Measurements from ENCODE around the gene TOLLIP. TPM values are rescaled to one million over a fixed set of nuclear protein-coding genes. Genes with fewer than 3 reads are reported as not detected.

TOLLIP gene
- total RNA-seq, 4 donors from 2014 or later: 50.9 to 89.0 (median 54.9) TPM

DNA sequence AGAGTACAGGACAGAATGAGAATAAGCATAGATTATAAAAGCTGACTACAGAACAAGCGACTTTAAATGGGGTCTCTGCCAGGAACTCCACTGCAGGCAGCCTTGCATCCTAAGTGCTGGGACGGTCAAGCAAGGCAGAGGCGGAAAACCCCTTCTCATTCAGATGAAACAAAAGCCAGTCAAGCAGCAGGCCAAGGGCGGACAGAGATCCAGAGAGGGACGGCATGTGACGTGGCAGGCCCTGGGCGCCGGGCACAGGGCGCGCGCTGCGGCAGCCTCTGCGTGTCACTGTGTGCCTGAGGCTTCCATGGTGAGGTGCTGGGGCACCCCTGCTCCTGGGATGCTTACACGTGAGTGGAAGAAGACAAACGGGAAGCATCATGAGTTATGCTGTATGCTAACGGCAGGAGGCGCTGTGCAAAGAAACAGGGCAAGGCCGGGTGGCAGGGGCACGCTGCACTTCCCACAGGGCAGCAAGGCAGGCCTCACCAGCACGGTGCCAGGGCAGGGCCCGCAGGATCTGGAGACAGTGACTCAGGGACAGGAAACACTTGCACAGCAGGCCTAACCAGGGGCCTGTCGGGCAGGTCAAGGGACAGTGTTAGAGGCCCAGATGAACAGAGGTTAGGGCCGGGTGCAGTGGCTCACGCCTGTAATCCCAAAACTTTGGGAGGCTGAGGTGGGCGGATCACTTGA is 6.2 kb downstream of the TOLLIP start:
- WGBS, 2 donors: 72 to 76% methylated on average over 25 of the region's 25 CpGs
- DNase-seq (ENCODE audit: low spot score in 2 of 2): no peak
- Histone ChIP-seq H3K9me3 (no peaks in the 10 kb centered on the region), H3K27ac (peak overlapping the region; percentile 40 to 98 (median 68)), H3K36me3 (peaks cover 0 to 18% (median 0%) of the 10 kb centered on the region in 3 donors), H3K27me3 (no peaks in the 10 kb centered on the region), H3K4me1 (peaks cover 0 to 97% (median 53%) of the 10 kb centered on the region in 4 donors), H3K4me3 (no peak overlapping the region)
- no peak for TF ChIP-seq EP300 (IDR thresholded peaks at IDR 0.05)
- TF ChIP-seq, protein P1, sequence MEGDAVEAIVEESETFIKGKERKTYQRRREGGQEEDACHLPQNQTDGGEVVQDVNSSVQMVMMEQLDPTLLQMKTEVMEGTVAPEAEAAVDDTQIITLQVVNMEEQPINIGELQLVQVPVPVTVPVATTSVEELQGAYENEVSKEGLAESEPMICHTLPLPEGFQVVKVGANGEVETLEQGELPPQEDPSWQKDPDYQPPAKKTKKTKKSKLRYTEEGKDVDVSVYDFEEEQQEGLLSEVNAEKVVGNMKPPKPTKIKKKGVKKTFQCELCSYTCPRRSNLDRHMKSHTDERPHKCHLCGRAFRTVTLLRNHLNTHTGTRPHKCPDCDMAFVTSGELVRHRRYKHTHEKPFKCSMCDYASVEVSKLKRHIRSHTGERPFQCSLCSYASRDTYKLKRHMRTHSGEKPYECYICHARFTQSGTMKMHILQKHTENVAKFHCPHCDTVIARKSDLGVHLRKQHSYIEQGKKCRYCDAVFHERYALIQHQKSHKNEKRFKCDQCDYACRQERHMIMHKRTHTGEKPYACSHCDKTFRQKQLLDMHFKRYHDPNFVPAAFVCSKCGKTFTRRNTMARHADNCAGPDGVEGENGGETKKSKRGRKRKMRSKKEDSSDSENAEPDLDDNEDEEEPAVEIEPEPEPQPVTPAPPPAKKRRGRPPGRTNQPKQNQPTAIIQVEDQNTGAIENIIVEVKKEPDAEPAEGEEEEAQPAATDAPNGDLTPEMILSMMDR (IDR thresholded peaks at IDR 0.05): peak in 1 of 5 experiments; percentile 10

- WGBS, 2 donors: 53 to 55% methylated on average over 17 of the region's 17 CpGs
- Histone ChIP-seq H3K27ac (peak overlapping the region; percentile 32 to 98 (median 63)), H3K9me3 (no peaks in the 10 kb centered on the region), H3K36me3 (peaks cover 0 to 25% (median 0%) of the 10 kb centered on the region in 3 donors), H3K27me3 (no peaks in the 10 kb centered on the region), H3K4me1 (peaks cover 0 to 94% (median 52%) of the 10 kb centered on the region in 4 donors), H3K4me3 (no peak overlapping the region)
- no peak for DNase-seq (ENCODE audit: low spot score in 2 of 2)
- TF ChIP-seq EP300 (IDR thresholded peaks at IDR 0.05): peak in 1 of 2 donors; percentile 48
- TF ChIP-seq, protein P1 (IDR thresholded peaks at IDR 0.05): no peak
Measured at GRCh38 chr11:1302461-1303125, 6.8 kb downstream of the TOLLIP start.

DNA sequence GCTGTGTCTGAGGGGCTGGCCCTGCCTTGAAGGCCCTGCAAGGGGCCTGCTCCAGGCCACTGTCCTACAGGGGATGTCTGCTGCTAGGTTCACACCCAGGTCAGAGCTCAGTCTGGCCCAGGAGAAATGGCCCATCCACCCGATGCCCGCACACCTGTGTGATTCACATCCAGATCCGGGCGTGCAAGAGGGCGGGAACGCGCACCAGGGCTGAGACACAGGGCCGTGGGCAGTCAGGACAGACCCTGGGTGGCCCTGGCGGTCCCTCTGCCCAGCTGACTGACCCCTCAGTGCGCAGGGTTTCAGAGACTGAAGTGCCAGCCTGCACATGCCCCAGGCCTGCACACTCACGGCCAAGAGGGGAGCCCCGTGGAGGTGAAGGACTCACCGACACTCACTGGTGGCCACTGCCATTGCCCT is 7.4 kb downstream of the TOLLIP start:
- TF ChIP-seq EP300 (IDR thresholded peaks at IDR 0.05): no peak
- Histone ChIP-seq H3K27ac (peak overlapping the region; percentile 32 to 98 (median 63)), H3K4me3 (no peak overlapping the region), H3K9me3 (no peaks in the 10 kb centered on the region), H3K4me1 (peaks cover 0 to 90% (median 47%) of the 10 kb centered on the region in 4 donors), H3K36me3 (peaks cover 0 to 30% (median 0%) of the 10 kb centered on the region in 3 donors), H3K27me3 (no peaks in the 10 kb centered on the region)
- WGBS, 2 donors: 74 to 86% methylated on average over 11 of the region's 13 CpGs
- DNase-seq (ENCODE audit: low spot score in 2 of 2): no peak

DNA sequence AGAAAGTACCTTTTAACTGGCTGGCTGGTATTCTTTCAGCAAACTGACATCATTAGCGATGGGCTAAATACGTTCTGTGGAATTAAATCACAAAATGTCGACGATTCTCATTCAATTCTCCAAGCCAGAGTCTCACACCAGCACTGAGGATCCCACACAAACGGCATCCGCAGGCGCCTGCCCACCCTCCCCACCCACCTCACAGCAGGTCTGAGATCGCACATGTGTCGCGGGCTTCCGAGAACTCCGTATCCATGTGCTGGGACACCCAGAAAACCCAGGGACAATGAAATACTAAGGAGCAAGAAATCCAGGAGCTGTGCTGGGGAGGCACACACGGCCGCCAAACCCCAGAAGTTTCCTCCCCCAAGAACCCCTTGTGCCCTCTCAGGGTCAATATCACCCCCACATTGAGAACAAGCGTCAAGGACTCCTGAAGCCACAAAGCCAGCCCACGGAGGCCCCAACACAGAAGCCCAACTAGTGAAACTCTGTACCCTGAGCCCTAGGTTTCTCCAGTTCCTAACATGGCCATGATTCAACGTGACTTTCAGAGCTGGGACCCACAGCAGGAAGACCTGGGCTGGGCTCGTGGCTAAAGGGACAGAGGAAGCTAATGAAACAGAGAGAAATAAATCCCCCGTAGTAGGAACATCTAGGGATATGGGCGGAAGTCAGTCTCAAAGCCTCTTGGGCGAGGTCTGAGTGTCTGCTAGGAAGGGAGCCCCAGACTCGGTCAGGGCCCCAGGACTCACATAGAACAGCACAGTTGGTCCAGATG is 8.0 kb downstream of the TOLLIP start:
- WGBS, 2 donors: 82 to 83% methylated on average over 20 to 22 of the region's 22 CpGs
- DNase-seq (ENCODE audit: low spot score in 2 of 2): no peak
- peak overlapping the region in 3 of 4 donors; percentile 32 to 98 (median 86) for H3K27ac ChIP-seq

More for the DNA sequence above, 8.0 kb downstream of the TOLLIP start:
- Histone ChIP-seq H3K36me3 (peaks cover 0 to 32% (median 0%) of the 10 kb centered on the region in 3 donors), H3K9me3 (no peaks in the 10 kb centered on the region), H3K4me1 (peaks cover 0 to 85% (median 41%) of the 10 kb centered on the region in 4 donors), H3K4me3 (no peak overlapping the region), H3K27me3 (no peaks in the 10 kb centered on the region)
- TF ChIP-seq, protein P1 (IDR thresholded peaks at IDR 0.05): no peak
- TF ChIP-seq EP300 (IDR thresholded peaks at IDR 0.05) (no peak), POLR2A (IDR thresholded peaks at IDR 0.05) (no peak)

All from tibial nerve (tissue), 4 donors.